Retinal pigment epithelial cell (primary cell): ENCODE measurements around the gene PTPN13.

Source experiments
- DNase-seq: peaks from one replicate; pipeline ENCODE4 v3.0.0-alpha.2; 2010; ENCODE audit warnings: low read depth
- H3K4me3 ChIP-seq: 2 replicates; pipeline ENCODE4 v1.5.1; 2011; ENCODE audit warnings: mild to moderate bottlenecking, low read length, control low read depth, moderate library complexity
- TF ChIP-seq, protein P1 (sequence below): conservative IDR thresholded peaks from 2 replicates; pipeline ENCODE4 v1.5.1; 2011; ENCODE audit warnings: low read depth, low read length, control low read depth, inconsistent platforms

The PTPN13 gene

DNA sequence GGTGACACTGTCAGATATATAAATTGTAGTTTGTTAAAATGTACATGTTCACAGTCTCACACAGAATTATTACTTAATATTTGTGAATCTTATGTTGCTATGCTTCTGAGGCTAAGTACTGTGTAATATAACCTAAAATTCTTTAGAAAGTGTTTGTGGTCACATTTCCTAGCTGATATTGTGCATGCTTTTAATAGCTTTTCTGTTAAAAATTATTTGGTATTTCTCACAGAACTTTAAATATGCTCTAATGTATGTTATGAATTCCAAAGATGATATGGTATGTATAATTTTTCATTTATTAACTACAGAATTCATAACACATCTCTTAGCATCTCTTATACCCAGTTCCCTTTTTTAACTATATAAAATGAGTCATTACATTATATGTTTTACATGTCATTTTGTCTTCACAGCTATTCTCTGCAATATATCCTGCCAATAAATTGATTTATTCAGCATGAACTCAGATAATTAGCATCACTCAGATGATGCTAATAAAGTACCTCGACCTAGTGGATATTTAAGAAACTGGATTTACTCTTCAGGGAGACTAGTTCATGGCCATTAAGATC is 9.3 kb downstream of the PTPN13 start:
- DNase-seq, result no peak
- H3K4me3 ChIP-seq, result no peak overlapping the region
- TF ChIP-seq, protein P1, sequence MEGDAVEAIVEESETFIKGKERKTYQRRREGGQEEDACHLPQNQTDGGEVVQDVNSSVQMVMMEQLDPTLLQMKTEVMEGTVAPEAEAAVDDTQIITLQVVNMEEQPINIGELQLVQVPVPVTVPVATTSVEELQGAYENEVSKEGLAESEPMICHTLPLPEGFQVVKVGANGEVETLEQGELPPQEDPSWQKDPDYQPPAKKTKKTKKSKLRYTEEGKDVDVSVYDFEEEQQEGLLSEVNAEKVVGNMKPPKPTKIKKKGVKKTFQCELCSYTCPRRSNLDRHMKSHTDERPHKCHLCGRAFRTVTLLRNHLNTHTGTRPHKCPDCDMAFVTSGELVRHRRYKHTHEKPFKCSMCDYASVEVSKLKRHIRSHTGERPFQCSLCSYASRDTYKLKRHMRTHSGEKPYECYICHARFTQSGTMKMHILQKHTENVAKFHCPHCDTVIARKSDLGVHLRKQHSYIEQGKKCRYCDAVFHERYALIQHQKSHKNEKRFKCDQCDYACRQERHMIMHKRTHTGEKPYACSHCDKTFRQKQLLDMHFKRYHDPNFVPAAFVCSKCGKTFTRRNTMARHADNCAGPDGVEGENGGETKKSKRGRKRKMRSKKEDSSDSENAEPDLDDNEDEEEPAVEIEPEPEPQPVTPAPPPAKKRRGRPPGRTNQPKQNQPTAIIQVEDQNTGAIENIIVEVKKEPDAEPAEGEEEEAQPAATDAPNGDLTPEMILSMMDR, result no peak

DNA sequence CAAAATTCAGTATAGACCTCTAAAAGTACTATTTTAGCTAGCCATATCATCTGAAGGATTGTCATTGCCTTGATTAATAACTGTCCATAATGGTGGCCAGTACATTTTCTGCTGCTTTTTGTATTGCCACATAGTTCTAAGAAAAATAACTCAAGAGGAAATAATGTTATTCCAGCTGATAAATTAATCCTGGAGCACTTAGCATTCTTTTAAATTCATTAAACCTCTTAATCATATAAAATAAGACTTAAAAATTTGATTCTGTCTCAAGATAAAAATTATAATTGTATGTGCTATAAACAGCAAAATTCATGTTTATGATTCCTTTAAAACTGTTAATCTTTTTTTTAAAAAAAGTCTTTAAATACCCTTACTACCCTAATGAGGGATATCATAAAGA is 12.7 kb downstream of the PTPN13 start:
- TF ChIP-seq, protein P1, result no peak
- DNase-seq, result no peak
- H3K4me3 ChIP-seq, result no peak overlapping the region

DNA sequence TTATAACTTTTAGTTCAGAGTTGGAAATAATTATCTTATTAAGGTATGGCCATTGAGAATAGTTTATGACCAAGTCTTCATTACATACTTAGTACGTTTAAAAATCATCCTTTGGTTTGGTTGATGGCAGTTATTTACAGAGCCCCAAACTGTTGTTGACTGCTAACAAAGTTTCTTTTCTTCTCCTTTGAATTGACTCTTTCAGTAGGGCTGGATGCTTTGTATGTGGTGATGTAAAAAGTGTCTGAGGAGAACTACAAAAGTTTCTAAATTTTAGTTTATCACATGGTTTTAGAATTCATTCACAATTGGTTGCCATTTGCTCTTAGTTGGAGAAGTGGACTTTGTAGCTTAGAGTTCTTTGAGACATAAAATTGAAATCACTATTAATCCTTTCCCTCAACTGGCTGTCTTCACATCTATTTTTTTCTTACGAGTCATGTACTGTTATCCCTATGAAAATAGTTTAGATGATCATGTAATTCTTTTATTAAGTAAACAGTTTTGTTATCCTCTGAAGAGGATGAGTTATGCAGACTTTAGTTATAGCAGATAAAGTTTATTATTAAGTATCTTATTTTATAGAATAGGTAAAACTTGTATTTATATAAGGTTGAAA is 14.8 kb downstream of the PTPN13 start:
- DNase-seq, result no peak
- TF ChIP-seq, protein P1, result no peak

DNA sequence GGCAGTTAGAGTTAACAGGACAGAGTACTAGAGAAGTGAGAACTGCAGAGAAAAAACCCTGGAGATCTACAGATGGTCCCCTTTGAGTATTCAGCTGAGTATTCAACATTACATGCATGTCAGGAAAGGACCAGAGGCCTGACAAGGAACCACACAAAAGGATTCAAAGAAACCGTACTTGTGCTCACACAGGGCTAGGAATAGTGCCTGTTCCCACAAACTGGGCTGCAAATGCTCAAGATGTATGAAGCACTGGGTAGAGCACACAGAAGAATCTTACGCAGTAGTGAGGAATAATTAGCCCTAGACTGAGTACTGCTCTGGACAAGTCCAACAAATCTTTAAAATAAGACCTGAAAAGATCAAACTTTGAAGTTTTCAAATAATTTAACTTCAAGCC is 17.6 kb downstream of the PTPN13 start:
- TF ChIP-seq, protein P1, result no peak
- H3K4me3 ChIP-seq, result no peak overlapping the region
- no peak for DNase-seq

More for the DNA sequence above, 14.8 kb downstream of the PTPN13 start:
- H3K4me3 ChIP-seq, result no peak overlapping the region

DNA sequence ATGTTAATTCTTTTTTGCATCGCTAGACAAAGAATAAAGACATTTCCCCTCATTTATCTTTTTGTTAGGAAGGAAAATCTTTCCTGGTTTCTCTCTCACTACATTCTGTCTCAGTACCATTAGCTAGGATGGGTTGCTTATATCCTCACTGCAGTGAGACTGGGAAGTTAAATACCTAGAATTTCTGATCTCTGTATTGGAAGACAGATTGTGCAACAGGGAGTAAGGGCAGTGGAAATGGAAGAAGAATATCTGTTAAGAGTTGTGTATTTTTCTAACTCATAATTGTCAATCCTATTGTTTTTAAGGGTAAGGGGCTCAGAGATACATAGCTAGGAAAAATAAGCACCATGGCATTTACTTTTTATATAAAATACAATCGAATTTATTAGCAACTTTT is 19.6 kb downstream of the PTPN13 start:
- no peak overlapping the region for H3K4me3 ChIP-seq
- DNase-seq, result no peak
- TF ChIP-seq, protein P1, result no peak

DNA sequence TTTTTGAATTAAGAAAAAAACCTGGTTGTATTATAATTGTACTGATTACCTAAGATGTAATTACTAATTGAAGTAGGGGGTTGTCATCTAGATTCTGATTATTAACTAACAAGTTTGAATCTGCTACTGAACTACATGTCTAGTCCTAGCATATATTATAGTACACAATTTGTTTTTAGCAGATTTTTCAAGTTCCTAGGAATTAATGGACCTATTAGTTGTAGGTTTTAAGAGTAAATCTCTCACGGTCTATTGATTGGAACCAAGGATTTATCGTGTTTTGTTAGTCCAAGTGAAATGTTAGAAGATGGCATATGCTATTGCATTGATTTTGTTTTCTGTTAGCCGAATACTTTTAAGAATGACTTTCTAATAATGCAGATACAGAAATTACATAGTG is 20.8 kb downstream of the PTPN13 start:
- no peak for DNase-seq
- TF ChIP-seq, protein P1, result no peak
- no peak overlapping the region for H3K4me3 ChIP-seq

DNA sequence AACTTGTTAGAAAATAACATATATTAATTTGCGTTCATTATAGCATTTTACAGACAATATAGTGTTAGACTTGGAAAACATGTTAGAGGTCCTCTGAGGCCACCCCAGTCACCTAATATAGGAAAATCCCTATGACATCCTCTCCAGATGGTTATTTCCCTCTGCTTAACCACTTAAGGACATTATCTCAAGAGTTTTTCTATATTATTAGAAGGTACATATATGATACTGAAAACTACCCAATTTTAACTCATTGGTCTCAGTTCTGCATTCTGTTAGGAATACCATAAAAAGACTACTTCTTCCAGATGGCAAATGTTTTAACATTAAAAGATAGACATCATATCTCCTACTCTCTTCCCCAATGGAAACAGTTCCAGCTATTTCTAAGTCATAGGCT is 21.4 kb downstream of the PTPN13 start:
- no peak overlapping the region for H3K4me3 ChIP-seq
- DNase-seq, result no peak
- TF ChIP-seq, protein P1, result no peak
